Body of pancreas (tissue), 4 donors: ENCODE measurements around the gene HDAC8. TPM values are rescaled to one million over a fixed set of nuclear protein-coding genes. Genes with fewer than 3 reads are reported as not detected.

Experiments used
- ATAC-seq: fragments of 150-250 bp; one replicate; pipeline ENCODE4 v1.9.1; 2016
- DNase-seq, 4 donors: peaks; one replicate each; pipeline ENCODE4 v3.0.0-alpha.2; 2019
- H3K27ac ChIP-seq, 4 donors: fragments of 200-600 bp; sonication (generic); 1 replicate in 3 of 4; 2 replicates in 1 of 4; pipeline versions ENCODE4 v1.5.1 to v1.6.1; 2016 to 2019; ENCODE audit warnings: mild to moderate bottlenecking in 1 of 4, mixed read lengths in 1 of 4, moderate library complexity in 1 of 4
- H3K27me3 ChIP-seq, 2 donors: fragments of 200-600 bp; sonication (generic); one replicate each; pipeline ENCODE4 v1.6.0; 2016; ENCODE audit warnings: mild to moderate bottlenecking in 1 of 2
- H3K36me3 ChIP-seq, 2 donors: fragments of 200-600 bp; sonication (generic); replicated peaks in 1 of 2; 2 replicates each; pipeline ENCODE4 v1.5.1; 2016; ENCODE audit warnings: low read depth in 2 of 2; ENCODE audit not compliant: insufficient read depth in 1 of 2
- H3K4me1 ChIP-seq: fragments of 200-600 bp; sonication (generic); one replicate; pipeline ENCODE4 v1.6.0; 2016
- H3K4me3 ChIP-seq, 2 donors: fragments of 200-600 bp; sonication (generic); 1 replicate in 1 of 2; 2 replicates in 1 of 2; pipeline ENCODE4 v1.5.1; 2016 to 2019
- H3K9me3 ChIP-seq, 3 donors: fragments of 200-600 bp; sonication (generic); 1 replicate in 2 of 3; 2 replicates in 1 of 3; pipeline ENCODE4 v1.5.1; 2016
- CTCF ChIP-seq, 7 experiments: fragments of 450-650 bp in 4 of 7; fragments of 200-600 bp in 3 of 7; sonication (generic) in 3 of 7; IDR thresholded peaks; one replicate each; pipeline ENCODE4 v1.5.1; 2016 to 2019; ENCODE audit warnings: antibody characterized with exemption in 7 of 7
- POLR2A ChIP-seq, 3 donors: fragments of 450-650 bp; IDR thresholded peaks; one replicate each; pipeline ENCODE4 v1.6.1; 2016; ENCODE audit warnings: antibody characterized with exemption in 3 of 3, mild to moderate bottlenecking in 2 of 3
- whole genome bisulfite sequencing, 2 donors: methylation state at CpG; one replicate each; pipeline ENCODE4 v1.1.5; 2017; 5-methylcytosine and 5-hydroxymethylcytosine counted together
- intact Hi-C: fragments of 100-400 bp; cut with DNase I; formaldehyde crosslinking; loops from one replicate; pipeline ENCODE4 v1.15.1; 2023
- total RNA-seq, 2 donors: library from RNA; depleted of rRNA; stranded (reverse); fragments of >200 nt; gene quantifications; one replicate each; pipeline ENCODE4 v1.1.0, GENCODE V29; 2016

Gene HDAC8
- total RNA-seq, 2 donors from 2014 or later, result 16.2 to 25.9 TPM

DNA sequence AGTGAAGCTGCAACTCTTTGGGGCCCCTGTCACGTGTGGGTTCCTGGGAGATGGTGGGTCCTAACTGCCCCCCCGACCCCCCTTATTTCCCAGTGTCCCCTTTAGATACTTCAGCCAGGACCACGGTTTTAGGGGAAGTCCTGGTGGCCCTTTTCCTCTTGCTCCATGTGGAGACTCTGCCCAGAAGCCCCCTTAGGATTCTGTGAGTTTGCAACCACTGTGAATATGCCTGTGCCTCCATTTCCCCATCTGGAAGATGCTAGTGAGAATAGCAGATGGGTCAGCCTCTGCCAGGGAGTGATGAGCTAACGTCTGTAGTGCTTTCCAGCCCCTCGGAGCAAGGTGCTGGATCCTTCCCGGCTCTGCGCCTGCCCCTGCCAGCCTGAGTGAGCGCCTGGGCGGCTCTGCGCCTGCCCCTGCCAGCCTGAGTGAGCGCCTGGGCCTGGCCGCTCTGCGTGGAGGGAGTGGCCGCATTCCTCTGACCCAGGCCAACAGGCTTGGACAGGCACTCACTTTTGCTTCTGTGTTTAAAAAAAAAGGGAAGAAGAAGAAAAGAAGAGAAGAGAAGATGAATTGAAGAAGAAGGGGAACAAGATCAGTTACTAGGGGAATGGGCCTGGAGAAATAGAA lies 260.2 kb downstream of the HDAC8 start:
- no peaks in the 10 kb centered on the region for H3K27me3 ChIP-seq

GRCh38 chrX:72309297-72310071 lies 263.2 kb downstream of the HDAC8 start:
- ATAC-seq (no peak), DNase-seq (peak in 1 of 4 donors; percentile 26)
- peaks cover 24% of the 10 kb centered on the region for H3K4me1 ChIP-seq
- H3K27me3 ChIP-seq, result no peaks in the 10 kb centered on the region
- H3K27ac ChIP-seq, result no peak overlapping the region
- no peaks in the 10 kb centered on the region for H3K36me3 ChIP-seq
- WGBS, 2 donors, result 25 to 94% methylated on average over 3 to 15 of the region's 15 CpGs
- H3K4me3 ChIP-seq, result no peak overlapping the region
- intact Hi-C loops, result no loop called here
- TF ChIP-seq POLR2A (IDR thresholded peaks at IDR 0.05) (no peak), CTCF (IDR thresholded peaks at IDR 0.05) (no peak)
- no peaks in the 10 kb centered on the region for H3K9me3 ChIP-seq

More for the DNA sequence above, 260.2 kb downstream of the HDAC8 start:
- ATAC-seq, result no peak
- no peak for TF ChIP-seq CTCF (IDR thresholded peaks at IDR 0.05)
- TF ChIP-seq POLR2A (IDR thresholded peaks at IDR 0.05), result no peak
- intact Hi-C loops, result no loop called here
- no peak for DNase-seq
- no peak overlapping the region for H3K4me3 ChIP-seq
- H3K27ac ChIP-seq, result no peak overlapping the region
- no peaks in the 10 kb centered on the region for H3K9me3 ChIP-seq
- WGBS, 2 donors, result 88% methylated on average over 7 of the region's 14 CpGs; no CpG with 5 or more reads in 1 of the 2 donors
- peaks cover 9% of the 10 kb centered on the region for H3K4me1 ChIP-seq
- no peaks in the 10 kb centered on the region for H3K36me3 ChIP-seq

DNA sequence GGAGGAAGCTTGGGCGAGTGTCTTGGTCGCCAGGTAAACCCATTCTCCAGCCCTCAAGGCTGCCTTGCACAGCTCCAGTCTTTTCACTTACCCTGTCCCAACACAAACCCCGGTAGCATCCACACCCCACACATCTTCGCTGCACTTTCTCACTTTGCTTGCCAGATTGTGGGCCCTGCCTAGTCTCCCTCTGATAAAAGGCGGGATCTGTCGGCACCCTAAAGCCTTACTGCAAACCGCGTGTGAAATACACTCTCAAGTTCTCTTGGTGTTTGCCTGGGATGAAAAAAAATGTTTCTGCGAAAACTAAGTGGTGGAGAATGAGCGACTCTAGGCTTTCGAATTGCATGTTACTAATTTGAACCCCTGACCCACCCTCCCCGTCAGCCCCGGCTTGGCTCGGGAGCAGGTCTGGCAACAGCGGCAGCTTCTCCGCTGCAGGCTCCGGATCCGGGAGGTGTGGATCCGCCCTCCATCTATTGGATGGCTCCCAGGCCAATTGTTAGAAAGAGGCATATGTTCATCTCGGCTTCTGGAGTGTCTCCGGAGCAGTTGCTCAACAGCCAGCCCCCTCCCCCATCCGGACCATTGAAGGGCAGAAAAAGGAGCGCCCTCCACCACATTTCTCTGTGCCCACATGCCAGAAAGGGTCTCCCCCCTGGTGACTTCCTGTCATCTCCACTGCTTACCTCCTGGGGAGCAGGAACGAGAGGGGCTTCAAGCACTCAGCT lies 263.9 kb downstream of the HDAC8 start:
- peaks cover 24% of the 10 kb centered on the region for H3K4me1 ChIP-seq
- H3K36me3 ChIP-seq, result no peaks in the 10 kb centered on the region
- no peak overlapping the region for H3K4me3 ChIP-seq
- peak; percentile 62 to 79 (median 67) for DNase-seq
- TF ChIP-seq POLR2A (IDR thresholded peaks at IDR 0.05), result no peak
- no peak for TF ChIP-seq CTCF (IDR thresholded peaks at IDR 0.05)
- no peaks in the 10 kb centered on the region for H3K27me3 ChIP-seq
- H3K27ac ChIP-seq, result no peak overlapping the region
- peak; percentile 76 for ATAC-seq
- intact Hi-C loops, result no loop called here
- WGBS, 2 donors, result 0 to 1% methylated on average over 10 to 20 of the region's 24 CpGs
- no peaks in the 10 kb centered on the region for H3K9me3 ChIP-seq

DNA sequence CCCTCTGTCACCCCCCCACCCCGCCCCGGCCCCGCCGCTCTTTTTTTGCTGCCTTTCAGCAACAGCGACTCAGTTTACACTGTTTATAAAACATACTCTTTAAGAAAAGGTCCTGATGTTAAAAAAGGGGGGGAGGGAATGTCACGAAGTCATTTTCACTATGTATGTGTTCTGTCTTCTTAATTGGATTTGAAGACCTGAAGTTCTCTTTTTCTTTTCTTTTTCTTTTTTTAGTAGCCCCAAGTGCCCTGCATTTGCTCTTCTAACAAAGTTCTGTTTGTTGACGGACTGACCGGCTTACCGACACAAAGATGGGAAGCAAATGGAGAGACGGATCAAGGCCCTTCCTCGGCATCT lies 264.5 kb downstream of the HDAC8 start:
- WGBS, 2 donors, result 6% methylated on average over 10 to 11 of the region's 11 CpGs
- DNase-seq (no peak), ATAC-seq (no peak)
- Histone ChIP-seq H3K27me3 (no peaks in the 10 kb centered on the region), H3K36me3 (no peaks in the 10 kb centered on the region), H3K4me1 (peaks cover 24% of the 10 kb centered on the region), H3K4me3 (no peak overlapping the region), H3K9me3 (no peaks in the 10 kb centered on the region), H3K27ac (no peak overlapping the region)
- intact Hi-C loops, result no loop called here
- TF ChIP-seq POLR2A (IDR thresholded peaks at IDR 0.05) (no peak), CTCF (IDR thresholded peaks at IDR 0.05) (no peak)
